ENCODE data around the gene PER1. TPM values are rescaled to one million over a fixed set of nuclear protein-coding genes. Genes with fewer than 3 reads are reported as not detected.
A peak's percentile ranks its signal among the peaks of the same experiment; 100 is the strongest.

The PER1 gene
- total and polyA plus RNA-seq, 2 experiments from 2014 or later = 5.1 to 5.9 TPM

GRCh38 chr17:8160741-8161221, 8.6 kb upstream of the PER1 start:
- 60 to 69% methylated on average over 5 of the region's 5 CpGs for WGBS, 2 experiments (ENCODE audit: low coverage in 1 of 2, low lambda C conversion rate in 2 of 2, missing lambda C conversion rate in 2 of 2)
- Histone ChIP-seq H3F3A (ENCODE audit: insufficient read depth) (peaks cover 37% of the 10 kb centered on the region), H3K4me1 (ENCODE audit: insufficient read depth) (peaks cover 36% of the 10 kb centered on the region), H4K20me1 (ENCODE audit: insufficient read depth) (no peaks in the 10 kb centered on the region), H2AFZ (no peak overlapping the region), H3K4me2 (ENCODE audit: unreplicated experiment) (no peak overlapping the region), H3K79me2 (ENCODE audit: insufficient read depth) (peaks cover 22% of the 10 kb centered on the region), H3K27me3 (replicated peaks; ENCODE audit: insufficient read depth) (no peaks in the 10 kb centered on the region), H3K4me3 (0 out of 2 replicates have a peak overlapping the region, but pooled peaks have one; percentile 91), H3K27ac (0 out of 2 replicates have a peak overlapping the region, but pooled peaks have one; percentile 2), H3K9ac (peak overlapping the region; percentile 100), H3K9me3 (ENCODE audit: low read depth) (no peaks in the 10 kb centered on the region), H3K9me2 (ENCODE audit: insufficient read depth) (no peaks in the 10 kb centered on the region), H3K36me3 (ENCODE audit: low read depth) (no peaks in the 10 kb centered on the region)
- in situ Hi-C loops (cut with MboI) = no loop called here
- TF ChIP-seq EZH2phosphoT487 (IDR thresholded peaks at IDR 0.05; ENCODE audit: insufficient read depth, low read depth) (no peak), EZH2 (IDR thresholded peaks at IDR 0.05; ENCODE audit: insufficient read depth, poor library complexity, severe bottlenecking) (no peak)
- no peak for DNase-seq

GRCh38 chr17:8160224-8160577, 8.0 kb upstream of the PER1 start:
- H3K27ac ChIP-seq = no peak overlapping the region
- no peak overlapping the region for H3K4me3 ChIP-seq
- peaks cover 42% of the 10 kb centered on the region for H3K4me1 ChIP-seq (ENCODE audit: insufficient read depth)
- no peaks in the 10 kb centered on the region for H4K20me1 ChIP-seq (ENCODE audit: insufficient read depth)
- WGBS, 2 experiments (ENCODE audit: low coverage in 1 of 2, low lambda C conversion rate in 2 of 2, missing lambda C conversion rate in 2 of 2) = 68 to 78% methylated on average over 3 to 4 of the region's 4 CpGs
- no peak overlapping the region for H3K9ac ChIP-seq
- H3K9me3 ChIP-seq (ENCODE audit: low read depth) = no peaks in the 10 kb centered on the region
- peaks cover 28% of the 10 kb centered on the region for H3K79me2 ChIP-seq (ENCODE audit: insufficient read depth)
- H2AFZ ChIP-seq = no peak overlapping the region
- no peaks in the 10 kb centered on the region for H3K9me2 ChIP-seq (ENCODE audit: insufficient read depth)
- TF ChIP-seq EZH2phosphoT487 (IDR thresholded peaks at IDR 0.05; ENCODE audit: insufficient read depth, low read depth) (no peak), EZH2 (IDR thresholded peaks at IDR 0.05; ENCODE audit: insufficient read depth, poor library complexity, severe bottlenecking) (no peak)
- no peaks in the 10 kb centered on the region for H3K36me3 ChIP-seq (ENCODE audit: low read depth)
- no peaks in the 10 kb centered on the region for H3K27me3 ChIP-seq (replicated peaks; ENCODE audit: insufficient read depth)
- H3K4me2 ChIP-seq (ENCODE audit: unreplicated experiment) = no peak overlapping the region
- in situ Hi-C loops (cut with MboI) = no loop called here
- peaks cover 37% of the 10 kb centered on the region for H3F3A ChIP-seq (ENCODE audit: insufficient read depth)
- no peak for DNase-seq

DNA sequence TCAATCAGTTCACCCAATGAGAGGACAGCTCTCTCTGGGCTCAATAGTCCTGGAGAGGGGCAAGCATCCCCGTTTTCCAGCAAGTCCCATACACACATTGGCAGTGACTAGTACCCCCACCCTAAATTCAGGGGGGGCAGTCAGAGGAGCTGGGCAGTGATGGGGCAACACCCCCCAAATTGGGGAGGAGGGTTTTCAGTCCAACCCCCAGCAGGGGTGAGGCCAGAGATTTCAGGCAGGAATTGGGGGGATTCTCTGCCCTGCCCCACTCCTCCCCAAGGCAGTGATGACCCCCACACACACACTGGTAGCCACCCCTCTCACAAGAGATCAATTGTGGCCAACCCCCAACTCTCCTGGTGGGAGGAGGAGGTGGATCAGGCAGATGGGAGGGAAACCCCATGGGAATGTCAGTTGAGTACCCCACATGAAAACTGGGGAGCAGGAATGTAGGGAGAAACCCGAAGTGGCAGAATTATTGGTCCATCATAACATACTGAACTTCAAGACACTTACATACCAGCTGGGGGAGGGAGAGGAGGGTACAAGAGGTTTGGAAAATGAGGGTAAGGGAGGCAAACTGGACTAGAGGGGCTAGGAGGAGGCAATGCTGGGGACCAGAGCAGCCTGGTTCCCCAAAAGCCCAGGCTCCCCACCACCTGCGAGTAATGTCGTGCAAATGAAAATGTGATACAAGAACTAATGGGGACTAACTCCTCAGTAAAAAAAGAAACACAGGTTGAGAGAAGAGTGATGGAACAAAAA, 7.4 kb upstream of the PER1 start:
- in situ Hi-C loops (cut with MboI) = no loop called here
- H3K79me2 ChIP-seq (ENCODE audit: insufficient read depth) = peaks cover 33% of the 10 kb centered on the region
- no peaks in the 10 kb centered on the region for H4K20me1 ChIP-seq (ENCODE audit: insufficient read depth)
- TF ChIP-seq EZH2phosphoT487 (IDR thresholded peaks at IDR 0.05; ENCODE audit: insufficient read depth, low read depth) (no peak), EZH2 (IDR thresholded peaks at IDR 0.05; ENCODE audit: insufficient read depth, poor library complexity, severe bottlenecking) (no peak)
- no peak for DNase-seq
- H3K9me2 ChIP-seq (ENCODE audit: insufficient read depth) = no peaks in the 10 kb centered on the region
- WGBS, 2 experiments (ENCODE audit: low coverage in 1 of 2, low lambda C conversion rate in 2 of 2, missing lambda C conversion rate in 2 of 2) = 71 to 74% methylated on average over 4 of the region's 4 CpGs
- H3K27me3 ChIP-seq (replicated peaks; ENCODE audit: insufficient read depth) = no peaks in the 10 kb centered on the region
- no peak overlapping the region for H3K4me2 ChIP-seq (ENCODE audit: unreplicated experiment)
- H3K27ac ChIP-seq = no peak overlapping the region
- H3K4me3 ChIP-seq = no peak overlapping the region
- no peak overlapping the region for H2AFZ ChIP-seq
- H3K36me3 ChIP-seq (ENCODE audit: low read depth) = no peaks in the 10 kb centered on the region
- H3K4me1 ChIP-seq (ENCODE audit: insufficient read depth) = peaks cover 43% of the 10 kb centered on the region
- no peak overlapping the region for H3K9ac ChIP-seq
- peaks cover 31% of the 10 kb centered on the region for H3F3A ChIP-seq (ENCODE audit: insufficient read depth)
- no peaks in the 10 kb centered on the region for H3K9me3 ChIP-seq (ENCODE audit: low read depth)

DNA sequence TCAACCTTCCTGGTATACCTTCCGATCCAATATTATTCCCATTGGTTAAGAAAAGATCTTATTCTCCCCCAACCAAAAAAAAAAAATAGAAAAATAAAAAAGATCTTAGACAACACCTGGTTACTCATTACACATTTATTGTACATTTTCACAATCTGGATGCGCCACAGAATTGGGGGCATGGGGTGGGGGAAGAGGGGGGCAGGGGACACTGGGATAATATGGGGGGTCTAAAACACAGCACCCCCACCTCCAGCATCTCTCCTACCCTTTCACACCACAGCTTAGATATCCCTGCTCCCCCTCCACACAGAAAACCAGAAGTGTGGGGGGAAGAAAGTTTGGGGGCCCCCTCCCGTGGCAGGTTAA, 6.8 kb upstream of the PER1 start:
- Histone ChIP-seq H3K27me3 (replicated peaks; ENCODE audit: insufficient read depth) (no peaks in the 10 kb centered on the region), H3K4me2 (ENCODE audit: unreplicated experiment) (no peak overlapping the region), H3K4me1 (ENCODE audit: insufficient read depth) (peaks cover 40% of the 10 kb centered on the region), H3K4me3 (no peak overlapping the region), H3K36me3 (ENCODE audit: low read depth) (no peaks in the 10 kb centered on the region), H3K79me2 (ENCODE audit: insufficient read depth) (peaks cover 36% of the 10 kb centered on the region), H2AFZ (no peak overlapping the region), H3K9me3 (ENCODE audit: low read depth) (no peaks in the 10 kb centered on the region), H3F3A (ENCODE audit: insufficient read depth) (peaks cover 27% of the 10 kb centered on the region), H4K20me1 (ENCODE audit: insufficient read depth) (no peaks in the 10 kb centered on the region), H3K27ac (no peak overlapping the region), H3K9ac (no peak overlapping the region), H3K9me2 (ENCODE audit: insufficient read depth) (no peaks in the 10 kb centered on the region)
- 48 to 60% methylated on average over 3 of the region's 3 CpGs for WGBS, 2 experiments (ENCODE audit: low coverage in 1 of 2, low lambda C conversion rate in 2 of 2, missing lambda C conversion rate in 2 of 2)
- in situ Hi-C loops (cut with MboI) = no loop called here
- DNase-seq = no peak
- no peak for TF ChIP-seq EZH2 (IDR thresholded peaks at IDR 0.05; ENCODE audit: insufficient read depth, poor library complexity, severe bottlenecking)
- TF ChIP-seq EZH2phosphoT487 (IDR thresholded peaks at IDR 0.05; ENCODE audit: insufficient read depth, low read depth) = no peak
